Measurements from ENCODE around the gene TMCC3. TPM values are rescaled to one million over a fixed set of nuclear protein-coding genes. Genes with fewer than 3 reads are reported as not detected.
"Not testable (repeated sequence)": the region's sequence is repeated elsewhere in the genome, so short reads cannot be mapped to it uniquely, and the experiment has no call there.

The TMCC3 gene
- total RNA-seq, 1 experiment from 2014 or later, result 19.9 TPM

DNA sequence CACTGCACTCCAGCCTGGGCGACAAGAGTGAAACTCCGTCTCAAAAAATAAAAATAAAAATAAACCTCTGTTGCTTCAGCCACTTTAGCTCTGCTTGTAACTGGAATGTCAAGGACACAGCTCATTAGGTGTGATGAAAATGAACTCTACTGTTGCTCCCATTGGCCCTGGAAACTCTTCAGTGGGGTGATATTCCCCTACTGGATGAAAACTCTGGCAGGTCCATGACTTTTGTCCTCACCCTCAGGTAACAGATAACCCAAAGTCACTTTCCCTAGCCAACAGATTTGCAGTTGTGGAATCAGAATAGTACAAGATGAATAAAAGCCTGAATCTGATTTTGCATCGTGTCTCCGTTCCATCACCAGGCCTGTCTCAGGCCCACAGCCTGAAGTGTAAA is 98.5 kb downstream of the TMCC3 start:
- peaks cover 41% of the 10 kb centered on the region for H3K4me1 ChIP-seq (replicated peaks; ENCODE audit: insufficient read depth)
- H3K4me2 ChIP-seq, result peak overlapping the region; percentile 59
- H3K27ac ChIP-seq, result peak overlapping the region; percentile 92
- TF ChIP-seq, protein P1, sequence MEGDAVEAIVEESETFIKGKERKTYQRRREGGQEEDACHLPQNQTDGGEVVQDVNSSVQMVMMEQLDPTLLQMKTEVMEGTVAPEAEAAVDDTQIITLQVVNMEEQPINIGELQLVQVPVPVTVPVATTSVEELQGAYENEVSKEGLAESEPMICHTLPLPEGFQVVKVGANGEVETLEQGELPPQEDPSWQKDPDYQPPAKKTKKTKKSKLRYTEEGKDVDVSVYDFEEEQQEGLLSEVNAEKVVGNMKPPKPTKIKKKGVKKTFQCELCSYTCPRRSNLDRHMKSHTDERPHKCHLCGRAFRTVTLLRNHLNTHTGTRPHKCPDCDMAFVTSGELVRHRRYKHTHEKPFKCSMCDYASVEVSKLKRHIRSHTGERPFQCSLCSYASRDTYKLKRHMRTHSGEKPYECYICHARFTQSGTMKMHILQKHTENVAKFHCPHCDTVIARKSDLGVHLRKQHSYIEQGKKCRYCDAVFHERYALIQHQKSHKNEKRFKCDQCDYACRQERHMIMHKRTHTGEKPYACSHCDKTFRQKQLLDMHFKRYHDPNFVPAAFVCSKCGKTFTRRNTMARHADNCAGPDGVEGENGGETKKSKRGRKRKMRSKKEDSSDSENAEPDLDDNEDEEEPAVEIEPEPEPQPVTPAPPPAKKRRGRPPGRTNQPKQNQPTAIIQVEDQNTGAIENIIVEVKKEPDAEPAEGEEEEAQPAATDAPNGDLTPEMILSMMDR (conservative IDR thresholded peaks at IDR 0.05), result no peak
- TF ChIP-seq EZH2 (IDR thresholded peaks at IDR 0.05; ENCODE audit: low read depth), result no peak
- no peak for DNase-seq
- intact Hi-C loops (cut with micrococcal nuclease; ENCODE audit: unreplicated experiment), result loop anchor here (1.0 to 2.0 kb wide), 2 partner anchors 63 to 92 kb away; no protein-coding TSS in a partner anchor
- no peaks in the 10 kb centered on the region for H3K27me3 ChIP-seq (ENCODE audit: insufficient read depth, low read depth)
- ChIA-PET POLR2A (ENCODE audit: unreplicated experiment) (no interaction called here), CTCF (interaction anchor here (0.8 to 1.0 kb wide), 2 partner anchors 9 to 17 kb away, joined by 3 read pairs; no protein-coding TSS in a partner anchor)
- H3K9me2 ChIP-seq (ENCODE audit: insufficient read depth), result no peaks in the 10 kb centered on the region
- H3K79me2 ChIP-seq (ENCODE audit: low read depth), result no peaks in the 10 kb centered on the region
- BruUV-seq (replicated peaks), result no TSS peak
- peaks cover 8% of the 10 kb centered on the region; the same call in 1 of the 2 replicates for H3K9me3 ChIP-seq (ENCODE audit: insufficient read depth, low read depth)
- H2AFZ ChIP-seq, result no peak overlapping the region
- H3F3A ChIP-seq (ENCODE audit: insufficient read depth, low read depth), result peaks cover 29% of the 10 kb centered on the region
- H3K4me3 ChIP-seq, result no peak overlapping the region
- no peaks in the 10 kb centered on the region for H3K36me3 ChIP-seq (ENCODE audit: low read depth)
- H4K20me1 ChIP-seq (ENCODE audit: insufficient read depth), result no peaks in the 10 kb centered on the region

DNA sequence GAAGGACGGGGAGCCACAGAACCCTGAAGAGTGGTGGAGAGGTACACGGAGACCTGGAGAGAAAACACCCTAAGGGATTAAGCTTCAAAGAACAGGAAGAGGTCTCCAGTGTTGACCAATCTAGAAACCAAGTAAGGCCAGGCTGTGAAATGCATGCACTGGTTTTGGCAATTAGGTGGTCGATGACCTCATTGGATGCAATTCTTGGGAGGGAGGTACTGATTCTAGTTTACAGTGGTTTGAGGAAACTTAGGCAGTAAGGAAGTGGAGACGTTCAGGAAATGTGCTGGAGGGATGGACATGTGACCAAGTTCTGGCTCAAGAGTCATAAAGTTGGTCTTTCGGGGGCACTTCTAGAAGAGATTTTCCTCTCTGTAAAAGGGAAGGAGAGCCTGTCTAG is 99.4 kb downstream of the TMCC3 start:
- intact Hi-C loops (cut with micrococcal nuclease; ENCODE audit: unreplicated experiment), result no loop called here
- H3K27me3 ChIP-seq (ENCODE audit: insufficient read depth, low read depth), result no peaks in the 10 kb centered on the region
- no peak overlapping the region for H3K27ac ChIP-seq
- H4K20me1 ChIP-seq (ENCODE audit: insufficient read depth), result no peaks in the 10 kb centered on the region
- POLR2A ChIA-PET (ENCODE audit: unreplicated experiment), result interaction anchor here (0.6 kb wide), 1 partner anchor 11 kb away, joined by 6 read pairs; no protein-coding TSS in a partner anchor
- H3K4me2 ChIP-seq, result no peak overlapping the region
- no peaks in the 10 kb centered on the region for H3K9me2 ChIP-seq (ENCODE audit: insufficient read depth)
- H3K4me1 ChIP-seq (replicated peaks; ENCODE audit: insufficient read depth), result peaks cover 41% of the 10 kb centered on the region
- peaks cover 29% of the 10 kb centered on the region for H3F3A ChIP-seq (ENCODE audit: insufficient read depth, low read depth)
- peaks cover 8% of the 10 kb centered on the region for H3K9me3 ChIP-seq (ENCODE audit: insufficient read depth, low read depth)
- CTCF ChIA-PET, result no interaction called here
- H3K4me3 ChIP-seq, result no peak overlapping the region
- H3K79me2 ChIP-seq (ENCODE audit: low read depth), result no peaks in the 10 kb centered on the region
- H3K36me3 ChIP-seq (ENCODE audit: low read depth), result no peaks in the 10 kb centered on the region
- no peak overlapping the region for H2AFZ ChIP-seq
- TF ChIP-seq, protein P1 (conservative IDR thresholded peaks at IDR 0.05), result no peak
- no peak for TF ChIP-seq EZH2 (IDR thresholded peaks at IDR 0.05; ENCODE audit: low read depth)
- DNase-seq, result no peak
- BruUV-seq (replicated peaks), result no TSS peak

DNA sequence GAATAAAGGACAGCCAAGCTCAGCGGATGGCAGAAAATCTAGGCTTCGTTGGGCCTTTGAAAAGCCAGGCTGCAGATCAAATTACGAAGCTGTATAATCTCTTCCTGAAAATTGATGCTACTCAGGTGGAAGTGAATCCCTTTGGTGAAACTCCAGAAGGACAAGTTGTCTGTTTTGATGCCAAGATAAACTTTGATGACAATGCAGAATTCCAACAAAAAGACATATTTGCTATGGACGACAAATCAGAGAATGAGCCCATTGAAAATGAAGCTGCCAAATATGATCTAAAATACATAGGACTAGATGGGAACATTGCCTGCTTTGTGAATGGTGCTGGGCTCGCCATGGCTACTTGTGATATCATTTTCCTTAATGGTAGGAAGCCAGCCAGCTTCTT is 101.5 kb downstream of the TMCC3 start:
- POLR2A ChIA-PET (ENCODE audit: unreplicated experiment); BruUV-seq (replicated peaks); H3K4me2 ChIP-seq; H3K27me3 ChIP-seq (ENCODE audit: insufficient read depth, low read depth); H4K20me1 ChIP-seq (ENCODE audit: insufficient read depth); CTCF ChIA-PET; H3K27ac ChIP-seq; H3K9me2 ChIP-seq (ENCODE audit: insufficient read depth); H3K9me3 ChIP-seq (ENCODE audit: insufficient read depth, low read depth); H3K79me2 ChIP-seq (ENCODE audit: low read depth); H3K4me3 ChIP-seq; DNase-seq; H3K36me3 ChIP-seq (ENCODE audit: low read depth); H2AFZ ChIP-seq: not testable (repeated sequence)
- Histone ChIP-seq H3K4me1 (replicated peaks; ENCODE audit: insufficient read depth) (peaks cover 29% of the 10 kb centered on the region), H3F3A (ENCODE audit: insufficient read depth, low read depth) (peaks cover 21% of the 10 kb centered on the region)
- intact Hi-C loops (cut with micrococcal nuclease; ENCODE audit: unreplicated experiment), result loop anchor here (5.0 to 10.0 kb wide), 3 partner anchors 436 to 988 kb away; partner anchors contain the start of genes FGD6 and VEZT
